Neural crest cell (in vitro differentiated cells): Measurements from ENCODE around the gene NRG3. TPM values are rescaled to one million over a fixed set of nuclear protein-coding genes. Genes with fewer than 3 reads are reported as not detected.
A peak's percentile ranks its signal among the peaks of the same experiment; 100 is the strongest.

Experiments
- DNase-seq: peaks from one replicate; pipeline ENCODE4 v3.0.0; 2021; ENCODE audit warnings: low read depth, mixed read lengths, low spot score
- H3K27ac Mint-ChIP-seq: one replicate; pipeline ENCODE4 v1.8.0; 2021; ENCODE audit warnings: mild to moderate bottlenecking, mixed read lengths; ENCODE audit not compliant: unreplicated experiment
- H3K27me3 Mint-ChIP-seq: 2 replicates; pipeline ENCODE4 v1.8.0; 2021; ENCODE audit warnings: low read depth, mild to moderate bottlenecking, mixed read lengths
- H3K36me3 Mint-ChIP-seq: 2 replicates; pipeline ENCODE4 v1.8.0; 2021; ENCODE audit warnings: low read depth, mild to moderate bottlenecking, mixed read lengths
- H3K4me1 Mint-ChIP-seq: 2 replicates; pipeline ENCODE4 v1.8.0; 2021; ENCODE audit warnings: mixed read lengths
- H3K4me3 Mint-ChIP-seq: one replicate; pipeline ENCODE4 v1.8.0; 2021; ENCODE audit warnings: mild to moderate bottlenecking, mixed read lengths
- H3K9me3 Mint-ChIP-seq: 2 replicates; pipeline ENCODE4 v1.8.0; 2021; ENCODE audit warnings: mixed read lengths
- total RNA-seq: library from RNA; stranded (reverse); gene quantifications from 2 replicates; pipeline ENCODE4 v1.2.1, GENCODE V29; 2021
- TF ChIP-seq, protein P1 (sequence below): fragments of 200-600 bp; sonication (generic); conservative IDR thresholded peaks from 2 replicates; pipeline ENCODE4 v1.5.0; 2021; ENCODE audit warnings: antibody characterized with exemption, mild to moderate bottlenecking

Gene NRG3
- total RNA-seq, 1 donor from 2014 or later: 3.1 TPM

DNA sequence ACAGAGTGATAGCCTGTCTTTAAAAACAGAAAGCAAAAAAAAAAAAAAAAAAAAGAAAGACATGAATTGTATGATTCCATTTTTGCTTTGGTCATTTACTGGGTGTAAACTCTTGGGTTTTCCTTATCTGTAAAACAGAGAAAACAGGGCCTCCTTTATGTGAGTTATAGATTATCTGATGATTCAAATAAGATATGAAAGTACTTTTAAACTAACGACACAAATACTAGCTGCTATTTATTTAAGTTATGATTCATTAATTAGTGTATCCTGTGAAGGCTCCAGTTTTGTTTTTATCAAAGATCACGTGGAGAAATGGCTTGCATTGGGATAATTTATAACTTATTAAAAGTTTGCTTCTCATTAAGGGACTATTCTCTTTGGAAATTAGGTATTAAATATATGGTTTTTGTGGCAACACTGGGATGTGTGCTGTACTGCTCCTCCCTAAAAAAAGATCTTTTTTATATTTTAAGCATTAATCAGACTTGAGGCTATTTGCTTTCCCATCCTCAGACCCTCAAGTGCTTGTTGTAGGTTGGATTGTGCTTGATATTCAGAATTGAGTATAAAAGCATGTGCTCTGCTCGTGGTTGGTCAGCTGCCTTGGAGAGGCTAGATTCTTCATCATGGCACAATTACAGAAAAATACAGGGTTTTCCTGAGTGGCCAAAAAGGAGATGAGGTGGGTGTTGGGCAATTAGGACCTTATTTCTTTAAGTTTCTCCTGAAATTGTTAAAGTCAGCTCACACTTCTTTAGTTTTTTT lies 39.9 kb downstream of the NRG3 start:
- Mint-ChIP-seq H3K4me3 (no peak overlapping the region), H3K36me3 (no peaks in the 10 kb centered on the region), H3K27ac (no peak overlapping the region), H3K9me3 (no peaks in the 10 kb centered on the region), H3K27me3 (no peaks in the 10 kb centered on the region), H3K4me1 (no peaks in the 10 kb centered on the region)
- DNase-seq: no peak
- TF ChIP-seq, protein P1, sequence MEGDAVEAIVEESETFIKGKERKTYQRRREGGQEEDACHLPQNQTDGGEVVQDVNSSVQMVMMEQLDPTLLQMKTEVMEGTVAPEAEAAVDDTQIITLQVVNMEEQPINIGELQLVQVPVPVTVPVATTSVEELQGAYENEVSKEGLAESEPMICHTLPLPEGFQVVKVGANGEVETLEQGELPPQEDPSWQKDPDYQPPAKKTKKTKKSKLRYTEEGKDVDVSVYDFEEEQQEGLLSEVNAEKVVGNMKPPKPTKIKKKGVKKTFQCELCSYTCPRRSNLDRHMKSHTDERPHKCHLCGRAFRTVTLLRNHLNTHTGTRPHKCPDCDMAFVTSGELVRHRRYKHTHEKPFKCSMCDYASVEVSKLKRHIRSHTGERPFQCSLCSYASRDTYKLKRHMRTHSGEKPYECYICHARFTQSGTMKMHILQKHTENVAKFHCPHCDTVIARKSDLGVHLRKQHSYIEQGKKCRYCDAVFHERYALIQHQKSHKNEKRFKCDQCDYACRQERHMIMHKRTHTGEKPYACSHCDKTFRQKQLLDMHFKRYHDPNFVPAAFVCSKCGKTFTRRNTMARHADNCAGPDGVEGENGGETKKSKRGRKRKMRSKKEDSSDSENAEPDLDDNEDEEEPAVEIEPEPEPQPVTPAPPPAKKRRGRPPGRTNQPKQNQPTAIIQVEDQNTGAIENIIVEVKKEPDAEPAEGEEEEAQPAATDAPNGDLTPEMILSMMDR: no peak

DNA sequence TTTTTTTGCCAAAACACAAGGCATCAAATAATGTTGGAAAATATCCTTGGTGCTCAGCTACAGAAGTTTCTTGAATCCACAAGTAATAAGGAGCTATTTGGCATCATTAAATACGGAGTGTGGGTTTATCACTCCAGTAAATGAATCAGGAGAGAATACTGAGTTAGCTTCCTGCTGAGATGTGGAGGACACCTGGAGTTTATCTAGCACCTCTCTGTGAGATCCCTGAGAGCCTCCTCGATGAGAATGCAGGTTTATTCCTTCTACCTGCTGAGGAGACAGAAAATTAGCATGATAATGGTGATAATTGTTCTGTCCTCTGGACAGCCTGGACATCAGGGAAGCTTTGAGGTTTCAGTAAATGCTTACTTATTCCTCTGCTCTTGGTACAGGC lies 40.5 kb downstream of the NRG3 start:
- Mint-ChIP-seq H3K36me3 (no peaks in the 10 kb centered on the region), H3K9me3 (no peaks in the 10 kb centered on the region), H3K27me3 (no peaks in the 10 kb centered on the region), H3K27ac (no peak overlapping the region), H3K4me3 (no peak overlapping the region), H3K4me1 (no peaks in the 10 kb centered on the region)
- TF ChIP-seq, protein P1: no peak
- no peak for DNase-seq

DNA sequence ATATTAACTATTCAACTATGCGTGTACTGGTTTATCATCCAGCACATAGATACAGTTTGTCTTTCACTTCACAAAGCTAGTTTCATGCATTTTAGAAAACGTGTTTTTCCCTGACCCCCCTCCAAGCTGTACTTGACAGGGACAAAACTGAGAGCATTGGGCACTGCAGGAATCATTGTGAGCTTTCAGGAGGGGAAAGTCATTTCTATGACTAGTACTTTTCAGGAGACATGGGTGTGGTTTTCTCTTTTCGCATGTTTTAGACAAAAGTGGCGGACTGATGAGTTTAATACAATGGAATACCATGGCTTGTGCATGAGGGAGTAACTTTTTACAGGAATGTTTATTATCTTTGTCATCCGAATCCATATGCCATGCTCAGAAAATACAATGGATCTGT lies 42.7 kb downstream of the NRG3 start:
- TF ChIP-seq, protein P1: no peak
- Mint-ChIP-seq H3K27me3 (no peaks in the 10 kb centered on the region), H3K9me3 (no peaks in the 10 kb centered on the region), H3K4me3 (no peak overlapping the region), H3K4me1 (no peaks in the 10 kb centered on the region), H3K27ac (no peak overlapping the region), H3K36me3 (no peaks in the 10 kb centered on the region)
- DNase-seq: no peak

DNA sequence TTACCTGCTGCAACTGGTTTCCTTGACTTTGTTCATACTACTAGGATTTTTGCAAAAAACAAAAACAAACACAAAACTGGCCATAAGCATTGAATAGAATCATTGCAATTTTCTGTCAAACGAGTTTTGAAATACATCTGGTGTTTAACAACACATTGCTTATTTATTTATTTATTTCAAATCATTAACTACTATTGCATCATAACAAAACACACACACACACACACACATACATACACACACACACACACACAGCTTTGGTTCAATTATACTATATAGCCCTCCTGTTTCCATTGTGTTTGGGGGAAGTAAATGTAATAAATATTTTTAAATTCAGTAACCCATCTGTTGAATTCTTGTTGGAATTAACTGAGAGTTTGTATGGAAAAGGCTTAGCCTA lies 43.8 kb downstream of the NRG3 start:
- TF ChIP-seq, protein P1: no peak
- Mint-ChIP-seq H3K9me3 (peaks cover 3% of the 10 kb centered on the region), H3K27ac (no peak overlapping the region), H3K27me3 (no peaks in the 10 kb centered on the region), H3K36me3 (no peaks in the 10 kb centered on the region), H3K4me3 (no peak overlapping the region), H3K4me1 (no peaks in the 10 kb centered on the region)
- no peak for DNase-seq

DNA sequence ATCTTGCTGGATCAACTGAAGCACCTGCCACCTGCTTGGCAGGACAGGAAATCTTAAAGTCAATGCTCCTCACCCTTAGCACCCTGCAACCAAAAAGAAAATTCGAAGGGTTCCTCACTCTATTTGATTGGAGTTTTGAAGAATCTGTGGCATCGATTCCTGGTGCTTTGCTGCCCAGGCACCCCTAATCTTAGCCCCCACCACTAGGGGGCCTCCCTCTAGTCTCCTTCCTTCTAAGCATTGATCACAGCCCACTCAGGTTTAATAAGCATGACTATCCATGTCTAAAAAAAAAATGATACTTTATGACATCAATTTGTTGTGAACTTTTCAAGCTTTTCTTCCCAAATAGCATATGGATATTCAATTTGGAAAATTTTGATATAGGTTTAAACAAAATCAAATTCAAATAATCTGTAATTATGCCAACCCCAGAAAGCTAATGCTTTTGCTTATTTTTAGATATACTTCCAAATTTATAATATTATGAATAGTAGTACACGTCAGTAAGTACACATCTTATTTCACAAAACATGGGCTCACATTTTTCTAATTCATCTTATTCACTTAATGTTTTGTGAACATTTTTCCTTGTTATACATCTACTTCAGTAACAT lies 45.3 kb downstream of the NRG3 start:
- H3K36me3 Mint-ChIP-seq: no peaks in the 10 kb centered on the region
- H3K27ac Mint-ChIP-seq: no peak overlapping the region
- peaks cover 3% of the 10 kb centered on the region for H3K4me1 Mint-ChIP-seq
- TF ChIP-seq, protein P1: peak; percentile 63
- no peaks in the 10 kb centered on the region for H3K27me3 Mint-ChIP-seq
- no peak for DNase-seq
- peaks cover 4% of the 10 kb centered on the region for H3K9me3 Mint-ChIP-seq
- H3K4me3 Mint-ChIP-seq: no peak overlapping the region
